HG02678 (cell line): ENCODE measurements around the gene EXO1.

ENCODE experiments used
- ATAC-seq: cut with Tn5 transposase; IDR thresholded peaks from one replicate; pipeline ENCODE4 v1.9.1; 2021; ENCODE audit warnings: mild to moderate bottlenecking, moderate library complexity; ENCODE audit not compliant: unreplicated experiment

The EXO1 gene

DNA sequence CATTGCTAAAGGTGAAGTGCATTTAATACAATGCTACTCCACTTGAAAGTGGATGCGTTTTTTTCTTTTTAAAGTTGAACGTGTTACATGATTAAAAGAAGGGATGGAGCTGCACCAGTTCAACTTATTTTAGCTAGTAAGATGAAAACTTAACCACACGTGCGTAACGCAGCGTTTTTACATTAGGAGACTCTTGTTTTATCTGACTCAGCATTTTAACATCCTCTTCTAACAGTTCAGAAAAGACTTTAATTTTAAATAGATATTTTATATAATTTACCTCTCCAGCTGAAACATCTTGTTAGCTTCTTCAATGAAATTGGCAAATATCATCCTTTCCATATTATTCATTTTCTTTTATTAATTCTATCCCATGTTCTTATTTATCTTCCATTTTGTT is 33.4 kb downstream of the EXO1 start:
- ATAC-seq, result no peak

DNA sequence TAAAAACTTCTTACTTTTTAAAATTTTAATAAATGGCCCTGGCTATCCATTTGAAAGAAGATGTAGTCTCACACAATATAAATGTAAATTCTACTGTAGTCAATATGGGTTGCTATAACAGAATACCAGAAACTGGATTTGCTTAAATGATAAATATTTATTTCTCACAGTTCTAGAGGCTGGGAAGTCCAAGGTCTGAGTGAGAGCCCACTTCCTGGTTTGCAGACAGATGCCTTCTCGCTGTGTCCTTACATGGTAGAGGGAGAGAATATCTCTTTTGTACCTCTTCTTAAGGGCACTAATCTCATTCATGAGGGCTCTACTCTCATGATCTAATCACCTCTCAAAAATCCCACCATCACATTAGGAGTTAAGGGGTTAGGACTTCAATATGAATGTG is 35.2 kb downstream of the EXO1 start:
- no peak for ATAC-seq

DNA sequence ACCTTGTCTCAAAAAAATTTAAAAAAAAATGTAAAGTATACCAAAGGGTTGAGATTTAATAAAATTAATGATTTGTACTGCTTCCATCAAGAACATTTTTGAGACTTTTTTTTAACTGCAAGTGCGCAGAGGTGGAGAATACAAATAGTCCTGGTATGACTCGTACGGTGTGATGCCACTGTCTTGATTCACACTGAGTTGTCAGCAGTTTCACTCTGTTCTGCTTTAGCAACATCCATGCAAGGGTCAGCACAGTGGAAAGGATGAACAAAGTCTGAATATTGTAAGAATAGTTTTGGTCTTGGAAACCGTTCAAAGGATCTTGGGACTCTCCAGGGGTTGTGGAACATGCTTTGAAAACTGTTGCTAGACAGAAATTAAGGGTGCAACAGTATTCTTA is 40.2 kb downstream of the EXO1 start:
- ATAC-seq, result no peak

- no peak for ATAC-seq
These were observed 43.3 kb downstream of the EXO1 start for GRCh38 chr1:241891296-241891695.

- no peak for ATAC-seq
These were observed 46.0 kb downstream of the EXO1 start for GRCh38 chr1:241894016-241894415.

GRCh38 chr1:241895013-241895412 is 47.0 kb downstream of the EXO1 start:
- peak; percentile 44 for ATAC-seq

DNA sequence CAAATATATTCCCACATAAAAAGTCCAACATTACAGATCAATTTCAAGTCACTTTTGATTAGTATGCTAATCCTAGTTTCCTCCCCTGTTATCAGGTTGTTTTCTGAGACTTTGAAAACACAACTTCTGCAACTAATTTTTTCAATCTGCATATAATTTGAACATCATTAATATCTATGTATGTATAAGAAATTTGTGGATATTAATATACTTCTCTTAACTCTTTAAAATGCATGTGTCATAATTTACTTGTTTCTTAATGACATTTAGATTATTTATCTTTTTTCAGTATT is 48.6 kb downstream of the EXO1 start:
- ATAC-seq, result no peak

GRCh38 chr1:241899210-241899609 is 51.2 kb downstream of the EXO1 start:
- no peak for ATAC-seq

- ATAC-seq, result no peak
These were observed 52.4 kb downstream of the EXO1 start for GRCh38 chr1:241900381-241900780.

- no peak for ATAC-seq
These were observed 54.5 kb downstream of the EXO1 start for GRCh38 chr1:241902391-241903065.

DNA sequence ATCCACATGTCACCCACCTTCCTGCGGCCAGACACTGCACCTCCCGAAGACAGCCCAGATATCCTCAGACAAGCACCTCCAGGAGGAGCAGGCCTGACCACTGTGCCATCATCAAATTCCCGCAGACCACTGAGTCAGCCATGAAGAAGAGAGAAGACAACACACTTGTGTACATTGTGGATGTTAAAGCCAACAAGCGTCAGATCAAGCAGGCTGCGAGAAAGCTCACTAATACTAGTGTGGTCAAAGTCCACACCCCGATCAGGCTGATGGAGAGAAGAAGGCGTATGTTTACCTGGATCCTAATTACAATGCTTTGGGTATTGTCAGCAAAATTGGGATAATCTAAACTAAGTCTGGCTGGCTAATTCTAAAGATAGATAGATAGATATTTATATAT is 68.2 kb downstream of the EXO1 start:
- ATAC-seq, result no peak

DNA sequence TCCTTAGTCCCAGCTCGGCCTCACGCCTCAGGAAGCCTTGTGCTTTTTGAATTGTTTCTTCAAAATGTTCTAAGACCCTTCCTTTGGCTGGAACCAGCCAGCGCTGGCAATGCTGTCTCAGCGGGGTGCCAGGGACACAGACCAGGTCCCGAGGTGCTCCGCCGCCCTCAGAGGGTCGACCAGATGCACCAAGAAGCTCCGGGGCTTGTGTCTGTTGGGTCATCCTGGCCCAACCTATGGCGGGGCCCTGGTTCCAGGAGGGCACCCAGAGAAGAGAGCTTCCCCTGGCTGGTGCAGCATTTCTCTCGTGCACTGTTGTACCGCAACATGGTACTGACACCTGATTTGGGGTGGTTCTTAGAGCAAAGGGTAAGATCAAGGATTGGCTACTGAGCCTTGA is 69.5 kb downstream of the EXO1 start:
- no peak for ATAC-seq

GRCh38 chr1:241918879-241919278 is 70.9 kb downstream of the EXO1 start:
- ATAC-seq, result no peak

- ATAC-seq, result no peak
These were observed 76.2 kb downstream of the EXO1 start for GRCh38 chr1:241924080-241924808.

DNA sequence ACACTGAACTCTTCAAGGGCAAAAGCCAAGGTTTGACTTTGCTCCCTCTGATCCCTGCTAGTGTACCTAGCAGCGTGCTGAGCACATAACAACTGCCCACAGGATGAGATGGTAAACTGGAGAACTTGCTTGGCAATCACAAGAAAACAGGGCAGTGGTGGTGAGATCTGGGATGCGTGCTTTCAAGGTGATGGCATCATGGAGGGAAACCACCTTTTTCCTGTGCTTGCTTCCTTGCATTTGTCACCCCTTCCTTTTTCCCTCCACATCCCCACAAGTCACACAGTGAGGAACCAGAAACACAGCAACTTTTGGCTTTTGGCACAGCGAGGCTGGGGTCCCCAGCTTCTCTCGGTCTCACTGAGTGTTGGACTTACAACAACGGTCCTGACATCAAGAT is 78.1 kb downstream of the EXO1 start:
- ATAC-seq, result no peak

DNA sequence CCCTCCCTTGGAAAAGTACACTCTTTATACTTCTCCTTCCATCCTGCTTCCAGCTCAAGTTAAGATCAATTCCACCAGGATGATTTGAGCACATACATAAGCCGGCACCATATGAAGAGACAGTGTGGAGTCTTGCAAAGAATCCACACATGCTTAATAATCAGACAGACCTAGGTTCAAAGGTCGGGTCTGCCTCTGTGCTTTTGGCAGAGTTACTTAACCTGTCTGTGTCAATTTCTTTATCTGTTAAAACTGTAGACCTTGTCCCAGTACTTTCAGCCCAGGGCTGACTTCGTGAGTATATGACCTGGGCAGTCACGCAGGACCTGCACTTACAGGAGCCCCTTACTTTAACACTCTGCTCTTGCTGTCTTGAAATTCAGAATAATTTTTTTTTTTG is 79.3 kb downstream of the EXO1 start:
- ATAC-seq, result no peak

GRCh38 chr1:241932845-241933244 is 84.8 kb downstream of the EXO1 start:
- no peak for ATAC-seq

DNA sequence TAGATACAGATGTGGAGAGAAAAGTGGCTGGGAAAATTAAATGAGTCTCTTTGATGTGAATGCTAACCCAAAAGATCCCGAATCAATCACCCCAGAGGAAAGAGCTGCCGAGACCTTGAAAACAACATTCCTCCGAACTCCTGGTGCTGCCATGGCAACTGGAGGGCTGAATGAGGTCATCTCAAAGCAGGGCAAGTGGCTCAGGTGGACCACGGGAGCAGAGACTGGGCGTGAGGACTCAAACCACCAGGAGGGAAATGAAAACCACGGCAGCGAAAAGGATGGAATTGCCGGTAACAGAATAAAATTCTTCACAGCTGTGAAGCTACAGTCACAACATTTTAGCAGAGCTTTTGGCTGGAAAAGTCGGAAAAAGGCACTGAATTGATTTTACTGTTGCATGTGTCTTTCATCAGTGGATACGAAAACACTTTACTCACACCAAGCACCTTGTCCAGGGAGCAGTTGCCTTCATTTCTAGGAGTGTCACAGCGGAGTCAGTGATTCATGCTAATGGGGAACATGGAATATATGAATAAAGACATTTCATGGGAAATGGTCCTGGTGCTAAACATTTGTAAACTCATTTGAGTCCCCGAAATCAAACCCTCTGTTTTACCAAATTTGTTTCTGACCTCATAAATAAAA is 86.3 kb downstream of the EXO1 start:
- no peak for ATAC-seq

DNA sequence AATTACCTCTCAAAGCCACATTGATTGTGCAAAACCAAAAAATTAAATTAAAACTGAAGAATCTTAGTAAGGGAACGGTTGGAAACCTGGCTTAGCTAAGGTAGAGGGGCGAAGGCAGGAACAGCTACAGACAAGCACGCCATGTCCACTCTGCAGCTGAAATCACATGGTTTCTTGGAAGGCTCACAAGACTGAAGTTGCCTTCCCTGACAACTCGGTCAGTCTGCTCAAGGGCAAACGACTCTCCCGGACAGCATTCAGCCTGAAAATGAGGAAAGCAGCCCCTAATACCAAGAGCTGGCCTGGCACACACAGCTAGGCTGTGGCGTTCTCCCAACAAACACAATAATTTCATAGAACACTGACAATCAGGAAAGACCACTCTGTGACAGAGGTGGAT is 86.9 kb downstream of the EXO1 start:
- ATAC-seq, result no peak
